ENCODE results near the gene FAM149A. TPM values are rescaled to one million over a fixed set of nuclear protein-coding genes. Genes with fewer than 3 reads are reported as not detected.

The FAM149A gene
- total and polyA plus RNA-seq, 10 of the 15 experiments (the other 5 are each of a cell fraction or from before 2014, with no cell fraction given): 0.38 to 1.9 (median 0.99) TPM

GRCh38 chr4:186131935-186132334 lies 27.4 kb downstream of the FAM149A start (continued):
- TF ChIP-seq, protein P1, sequence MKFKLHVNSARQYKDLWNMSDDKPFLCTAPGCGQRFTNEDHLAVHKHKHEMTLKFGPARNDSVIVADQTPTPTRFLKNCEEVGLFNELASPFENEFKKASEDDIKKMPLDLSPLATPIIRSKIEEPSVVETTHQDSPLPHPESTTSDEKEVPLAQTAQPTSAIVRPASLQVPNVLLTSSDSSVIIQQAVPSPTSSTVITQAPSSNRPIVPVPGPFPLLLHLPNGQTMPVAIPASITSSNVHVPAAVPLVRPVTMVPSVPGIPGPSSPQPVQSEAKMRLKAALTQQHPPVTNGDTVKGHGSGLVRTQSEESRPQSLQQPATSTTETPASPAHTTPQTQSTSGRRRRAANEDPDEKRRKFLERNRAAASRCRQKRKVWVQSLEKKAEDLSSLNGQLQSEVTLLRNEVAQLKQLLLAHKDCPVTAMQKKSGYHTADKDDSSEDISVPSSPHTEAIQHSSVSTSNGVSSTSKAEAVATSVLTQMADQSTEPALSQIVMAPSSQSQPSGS (IDR thresholded peaks at IDR 0.05; ENCODE audit: low read length): no peak
- TF ChIP-seq RCOR1 (conservative IDR thresholded peaks at IDR 0.05; ENCODE audit: low read depth, low read length) (no peak), SMAD5 (IDR thresholded peaks at IDR 0.05; ENCODE audit: low read depth) (no peak), IKZF1 (conservative IDR thresholded peaks at IDR 0.05) (no peak), YY1 (IDR thresholded peaks at IDR 0.05; ENCODE audit: low read depth, low read length) (no peak)

DNA sequence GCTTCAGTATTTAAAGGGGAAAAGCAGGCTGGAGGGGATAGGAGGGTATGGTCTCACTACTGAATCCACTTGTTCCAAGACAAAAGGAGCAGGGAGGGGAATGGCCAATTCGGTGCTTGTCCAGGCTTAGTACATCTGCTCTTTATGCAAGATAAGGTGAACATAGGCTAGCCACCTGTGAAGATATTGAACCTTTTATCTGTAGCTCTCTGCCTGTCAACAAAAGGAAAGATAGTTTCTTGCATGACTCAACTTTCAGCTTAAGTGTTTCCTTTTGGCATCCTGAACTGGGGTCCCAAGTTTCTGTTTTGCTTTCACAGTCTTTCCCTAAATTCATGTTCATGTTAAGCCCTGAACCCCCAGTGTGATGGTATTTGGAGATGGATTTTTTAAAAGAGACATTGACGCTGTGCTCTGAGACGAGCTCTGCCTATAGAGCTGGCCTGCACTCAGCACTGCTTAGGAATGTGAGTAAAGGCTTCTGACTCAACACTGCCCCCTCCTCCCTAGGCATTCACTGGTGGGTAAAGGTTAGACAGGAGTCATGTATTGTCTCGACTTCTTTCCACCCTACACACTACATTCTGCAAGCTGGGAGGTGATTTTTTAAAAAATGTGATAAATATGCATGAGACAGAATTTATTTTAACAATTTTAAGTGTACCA lies 28.2 kb downstream of the FAM149A start:
- H3K9me3 ChIP-seq (replicated peaks; ENCODE audit: control insufficient read depth, insufficient read depth, low read length): no peaks in the 10 kb centered on the region
- no peak overlapping the region for H3K4me2 ChIP-seq (ENCODE audit: control insufficient read depth, insufficient read depth)
- H3K36me3 ChIP-seq (ENCODE audit: control insufficient read depth in 2 of 2, insufficient read depth in 2 of 2, low read length in 1 of 2): no peaks in the 10 kb centered on the region
- peaks cover 15% of the 10 kb centered on the region for H3K4me1 ChIP-seq (ENCODE audit: control insufficient read depth, insufficient read depth, low read length)
- TF ChIP-seq SMARCA5 (IDR thresholded peaks at IDR 0.05): no peak
- TF ChIP-seq ZBTB11 (CRISPR knock-in tag; IDR thresholded peaks at IDR 0.05): no peak
- no peak for TF ChIP-seq USF1 (IDR thresholded peaks at IDR 0.05; ENCODE audit: borderline replicate concordance, extremely low read length, insufficient read depth, low read depth, low read length)
- TF ChIP-seq NRF1 (conservative IDR thresholded peaks at IDR 0.05; ENCODE audit: low read depth, low read length): no peak
- no peak for TF ChIP-seq PML (IDR thresholded peaks at IDR 0.05; ENCODE audit: low read length)
- TF ChIP-seq NR2F1 (conservative IDR thresholded peaks at IDR 0.05): no peak
- no peak for TF ChIP-seq RFX5 (IDR thresholded peaks at IDR 0.05; ENCODE audit: low read depth, low read length)
- CTCF ChIA-PET: no interaction called here
- no peak overlapping the region for H2AFZ ChIP-seq (ENCODE audit: control insufficient read depth, low read depth, low read length)
- no peak overlapping the region for H3K27ac ChIP-seq (ENCODE audit: control insufficient read depth, insufficient read depth)
- no peak overlapping the region for H3K4me3 ChIP-seq
- intact Hi-C loops (cut with micrococcal nuclease; ENCODE audit: unreplicated experiment) (no loop called here), in situ Hi-C loops (cut with MboI) (loop anchor here (10.0 kb wide), 1 partner anchor 488 kb away; no protein-coding TSS in a partner anchor)
- POLR2A ChIA-PET: no interaction called here
- BruUV-seq (replicated peaks): no TSS peak
- peaks cover 0 to 4% of the 10 kb centered on the region in 2 experiments; a peak in 2 of 4 replicates for H3K27me3 ChIP-seq (replicated peaks in 1 of 2; ENCODE audit: control insufficient read depth in 2 of 2, insufficient read depth in 2 of 2, low read length in 1 of 2)
- no peaks in the 10 kb centered on the region for H3K79me2 ChIP-seq (ENCODE audit: control insufficient read depth, insufficient read depth, low read length)
- WGBS (ENCODE audit: insufficient coverage, insufficient replicate concordance, low lambda C conversion rate, missing lambda C conversion rate): 86% methylated on average over 4 of the region's 4 CpGs
- DNase-seq (ENCODE audit: low read depth, low spot score): no peak
- no peak overlapping the region for H3K9ac ChIP-seq (ENCODE audit: control insufficient read depth, insufficient read depth, low read length)
- FAIRE-seq: no peak
- RAD21 ChIA-PET (ENCODE audit: unreplicated experiment): no interaction called here
- no peaks in the 10 kb centered on the region for H4K20me1 ChIP-seq (ENCODE audit: control insufficient read depth, insufficient read depth)
- SMC1A ChIA-PET (ENCODE audit: uncharacterized antibody, unreplicated experiment): interaction anchor here (0.7 kb wide), 1 partner anchor 58 kb away, joined by 3 read pairs; the partner anchor contains the start of gene CYP4V2
- no peak for ATAC-seq

Data from GM12878 (cell line).